GM12801 (cell line): ENCODE results near the gene EFCAB8.

Experiments
- TF ChIP-seq, protein P1 (sequence below): IDR thresholded peaks from one replicate; pipeline ENCODE4 v1.5.1; 2011; ENCODE audit warnings: control low read depth; ENCODE audit not compliant: insufficient read length; ENCODE audit errors: extremely low read depth

Gene EFCAB8

DNA sequence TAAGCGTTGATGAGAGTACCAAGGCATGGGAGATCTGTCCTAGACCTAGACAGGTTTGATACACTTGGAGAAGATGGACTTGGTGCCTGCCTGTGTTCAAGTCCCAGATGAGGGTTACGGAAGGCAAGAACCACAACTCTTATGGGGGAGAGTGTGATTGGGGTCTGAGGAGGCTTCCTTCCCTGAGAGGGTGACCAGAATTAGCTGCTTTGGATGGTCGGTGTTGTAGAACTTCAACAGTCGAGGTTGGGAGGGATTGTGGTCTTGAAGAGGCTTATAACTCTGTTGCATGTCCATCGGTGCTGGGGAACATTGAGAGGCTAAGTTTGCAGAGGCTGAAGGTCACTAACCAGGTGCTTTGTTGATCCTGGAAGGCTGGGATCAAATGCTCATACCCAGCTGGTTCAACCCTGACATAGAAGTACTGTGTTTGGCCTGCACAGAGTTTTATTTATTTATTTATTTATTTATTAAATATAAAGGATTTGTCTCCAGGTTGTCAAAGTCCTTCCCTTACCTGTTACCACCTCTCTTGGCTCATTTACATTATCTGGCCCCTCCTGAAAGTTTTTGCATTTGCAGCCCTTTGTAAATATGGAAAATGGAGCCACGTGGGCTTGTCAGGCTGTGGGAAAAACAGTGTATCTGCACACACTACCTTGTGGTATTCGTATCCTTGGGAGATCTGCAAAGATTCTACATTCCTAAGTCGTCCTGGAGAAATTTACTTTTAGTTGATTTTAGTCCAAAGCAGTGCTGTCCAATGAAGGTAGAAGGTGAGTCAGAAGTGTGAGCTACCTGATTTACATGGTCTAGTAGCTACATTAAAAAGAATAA, 15.8 kb upstream of the EFCAB8 start:
- TF ChIP-seq, protein P1, sequence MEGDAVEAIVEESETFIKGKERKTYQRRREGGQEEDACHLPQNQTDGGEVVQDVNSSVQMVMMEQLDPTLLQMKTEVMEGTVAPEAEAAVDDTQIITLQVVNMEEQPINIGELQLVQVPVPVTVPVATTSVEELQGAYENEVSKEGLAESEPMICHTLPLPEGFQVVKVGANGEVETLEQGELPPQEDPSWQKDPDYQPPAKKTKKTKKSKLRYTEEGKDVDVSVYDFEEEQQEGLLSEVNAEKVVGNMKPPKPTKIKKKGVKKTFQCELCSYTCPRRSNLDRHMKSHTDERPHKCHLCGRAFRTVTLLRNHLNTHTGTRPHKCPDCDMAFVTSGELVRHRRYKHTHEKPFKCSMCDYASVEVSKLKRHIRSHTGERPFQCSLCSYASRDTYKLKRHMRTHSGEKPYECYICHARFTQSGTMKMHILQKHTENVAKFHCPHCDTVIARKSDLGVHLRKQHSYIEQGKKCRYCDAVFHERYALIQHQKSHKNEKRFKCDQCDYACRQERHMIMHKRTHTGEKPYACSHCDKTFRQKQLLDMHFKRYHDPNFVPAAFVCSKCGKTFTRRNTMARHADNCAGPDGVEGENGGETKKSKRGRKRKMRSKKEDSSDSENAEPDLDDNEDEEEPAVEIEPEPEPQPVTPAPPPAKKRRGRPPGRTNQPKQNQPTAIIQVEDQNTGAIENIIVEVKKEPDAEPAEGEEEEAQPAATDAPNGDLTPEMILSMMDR: no peak

DNA sequence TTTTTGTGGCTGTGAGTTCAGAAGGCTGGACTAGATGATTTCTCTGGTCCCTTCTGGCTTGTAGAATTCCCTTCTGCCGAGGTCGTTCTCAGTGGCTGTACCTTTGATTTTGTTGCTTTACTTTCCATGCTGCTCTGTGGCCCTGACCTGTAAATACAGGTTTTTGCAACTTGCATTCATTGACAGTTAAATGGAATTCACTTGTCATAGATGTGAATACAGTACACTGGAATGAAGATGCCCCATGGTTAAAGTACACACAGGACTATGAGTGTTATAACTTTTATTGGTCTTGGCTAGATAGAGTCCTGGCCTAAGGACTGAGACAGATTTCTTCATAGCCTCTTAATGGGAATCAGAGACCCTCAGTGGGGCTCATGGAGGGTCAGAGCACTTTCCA, 12.9 kb upstream of the EFCAB8 start:
- TF ChIP-seq, protein P1: no peak

- TF ChIP-seq, protein P1: no peak
Observed at GRCh38 chr20:32846852-32847251, 11.9 kb upstream of the EFCAB8 start.

GRCh38 chr20:32847964-32848363, 10.8 kb upstream of the EFCAB8 start:
- TF ChIP-seq, protein P1: no peak

- TF ChIP-seq, protein P1: no peak
Observed at GRCh38 chr20:32848846-32849245, 9.9 kb upstream of the EFCAB8 start.

DNA sequence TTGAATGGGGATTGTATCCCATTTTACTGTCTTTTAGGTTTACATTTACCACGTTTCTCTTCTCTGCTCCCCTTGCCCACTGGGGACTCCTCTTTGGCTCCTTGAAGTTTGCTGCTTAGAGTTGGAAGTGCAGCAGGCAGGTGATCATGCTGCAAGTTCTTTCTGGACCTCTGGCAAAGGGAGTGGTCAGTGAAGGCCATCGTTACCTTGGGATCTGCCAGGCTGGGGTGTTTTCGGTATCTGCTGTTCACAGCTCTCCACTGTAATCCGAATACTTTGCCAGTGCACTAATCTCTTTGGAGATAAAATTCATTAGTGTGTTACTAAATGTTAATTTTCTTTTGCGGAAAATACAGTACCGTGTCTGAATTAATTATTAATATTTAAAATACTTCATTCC, 9.1 kb upstream of the EFCAB8 start:
- TF ChIP-seq, protein P1: no peak

DNA sequence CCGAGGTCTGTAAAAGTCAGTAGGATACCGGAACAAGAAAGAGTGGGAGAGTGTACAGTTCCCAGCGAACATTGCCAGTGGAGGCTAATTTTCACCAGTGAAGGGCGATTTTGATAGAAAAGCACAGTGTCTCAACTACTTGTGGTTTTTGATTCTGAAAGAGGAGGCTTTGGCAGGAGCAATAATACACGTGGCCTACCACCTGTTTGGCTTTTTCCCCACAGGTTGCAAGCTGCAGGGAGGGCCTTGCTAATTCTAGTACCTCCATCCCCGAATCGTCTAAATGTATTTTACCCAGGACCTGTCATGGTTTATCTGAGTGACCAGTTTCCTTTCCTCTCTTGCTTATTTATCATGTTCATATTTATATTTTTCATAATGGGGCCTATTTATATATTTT, 3.3 kb upstream of the EFCAB8 start:
- TF ChIP-seq, protein P1: no peak
